Panc1 (cell line): ENCODE measurements around the gene UNC5B. TPM values are rescaled to one million over a fixed set of nuclear protein-coding genes. Genes with fewer than 3 reads are reported as not detected.

Experiments used
- ATAC-seq: fragments of 200-7000 bp; cut with Tn5 transposase; 2 replicates; pipeline ENCODE4 v1.9.1; 2020; ENCODE audit warnings: mild to moderate bottlenecking, moderate library complexity
- BruUV-seq: library from RNA; stranded (reverse); fragments of 400-500 nt; replicated peaks from 2 replicates; lab custom pipeline; 2021; lab: Mats Ljungman, UMichigan
- CTCF ChIA-PET: fragments of 300-600 bp; sonication (Branson Sonifier 250); formaldehyde crosslinking; loops from one replicate; lab custom pipeline; 2022; ENCODE audit warnings: antibody characterized with exemption; lab: Charles Lee
- POLR2A ChIA-PET: fragments of 300-600 bp; sonication (Branson Sonifier 250); formaldehyde crosslinking; loops from one replicate; lab custom pipeline; 2022; ENCODE audit warnings: antibody characterized with exemption; lab: Charles Lee
- DNase-seq: peaks from one replicate; pipeline ENCODE4 v3.0.0-alpha.2; 2010; ENCODE audit warnings: low read depth, low spot score
- H3K27ac ChIP-seq: 2 replicates; pipeline ENCODE4 v1.5.1; 2011; ENCODE audit warnings: mild to moderate bottlenecking, low read length, inconsistent platforms
- H3K27me3 ChIP-seq: fragments of 200-500 bp; sonication (Bioruptor generic); 2 replicates; pipeline ENCODE4 v1.6.0; 2014; ENCODE audit warnings: low read length, inconsistent platforms; ENCODE audit not compliant: control insufficient read depth, insufficient read depth
- H3K36me3 ChIP-seq: fragments of 200-500 bp; sonication (Bioruptor generic); 2 replicates; pipeline ENCODE4 v1.5.1; 2014; ENCODE audit warnings: inconsistent platforms, mild to moderate bottlenecking, low read length, moderate library complexity; ENCODE audit not compliant: control insufficient read depth, insufficient read depth
- H3K4me1 ChIP-seq: 2 replicates; pipeline ENCODE4 v1.5.1; 2011; ENCODE audit warnings: inconsistent platforms, mild to moderate bottlenecking, low read length, moderate library complexity; ENCODE audit not compliant: control insufficient read depth, insufficient read depth
- H3K4me3 ChIP-seq, 2 experiments: 2 replicates each; pipeline ENCODE4 v1.5.1; 2011 to 2012; ENCODE audit warnings: low read depth in 2 of 2, low read length in 2 of 2, mild to moderate bottlenecking in 2 of 2, inconsistent platforms in 1 of 2, moderate library complexity in 1 of 2
- H3K9me3 ChIP-seq: fragments of 200-500 bp; sonication (Bioruptor generic); 2 replicates; pipeline ENCODE4 v1.5.1; 2014; ENCODE audit warnings: low read depth, mild to moderate bottlenecking, inconsistent platforms, low read length, moderate library complexity; ENCODE audit not compliant: control insufficient read depth, insufficient read depth
- POLR2AphosphoS5 ChIP-seq: IDR thresholded peaks from 2 replicates; pipeline ENCODE4 v1.6.1; 2012; ENCODE audit warnings: mild to moderate bottlenecking, low read depth, low read length, moderate library complexity
- SIN3A ChIP-seq: IDR thresholded peaks from 2 replicates; pipeline ENCODE4 v1.6.1; 2012; ENCODE audit warnings: low read depth, mild to moderate bottlenecking, low read length, moderate library complexity, borderline replicate concordance; ENCODE audit not compliant: insufficient read depth
- TCF7L2 ChIP-seq: IDR thresholded peaks from 2 replicates; pipeline ENCODE4 v1.6.1; 2011; ENCODE audit warnings: mild to moderate bottlenecking, low read depth, low read length, inconsistent platforms
- in situ Hi-C: cut with HindIII; loops from 2 replicates; pipeline ENCODE4 v1.10.0; 2016; ENCODE audit warnings: low sequenced_read_pairs, low pct_unique_long_range_greater_than_20kb
- intact Hi-C: fragments of 100-400 bp; cut with micrococcal nuclease; formaldehyde crosslinking; loops from one replicate; pipeline ENCODE4 v1.10.0; 2022; ENCODE audit not compliant: unreplicated experiment
- total RNA-seq: library from RNA; stranded (reverse); gene quantifications from one replicate; pipeline ENCODE4 v1.2.1, GENCODE V29; 2021; ENCODE audit not compliant: unreplicated experiment
- TF ChIP-seq, protein P1 (sequence below), 2 experiments: IDR thresholded peaks; 2 replicates each; pipeline ENCODE4 v1.6.1; 2011 to 2012; ENCODE audit warnings: low read depth in 2 of 2, control low read depth in 1 of 2, low read length in 1 of 2, mild to moderate bottlenecking in 1 of 2, moderate library complexity in 1 of 2; ENCODE audit not compliant: insufficient read depth in 1 of 2
- TF ChIP-seq, protein P2 (sequence below): fragments of 450-650 bp; IDR thresholded peaks from 2 replicates; pipeline ENCODE4 v1.5.1; 2017; ENCODE audit warnings: mild to moderate bottlenecking

Gene UNC5B
- total RNA-seq, 1 experiment from 2014 or later, result 1.1 TPM

DNA sequence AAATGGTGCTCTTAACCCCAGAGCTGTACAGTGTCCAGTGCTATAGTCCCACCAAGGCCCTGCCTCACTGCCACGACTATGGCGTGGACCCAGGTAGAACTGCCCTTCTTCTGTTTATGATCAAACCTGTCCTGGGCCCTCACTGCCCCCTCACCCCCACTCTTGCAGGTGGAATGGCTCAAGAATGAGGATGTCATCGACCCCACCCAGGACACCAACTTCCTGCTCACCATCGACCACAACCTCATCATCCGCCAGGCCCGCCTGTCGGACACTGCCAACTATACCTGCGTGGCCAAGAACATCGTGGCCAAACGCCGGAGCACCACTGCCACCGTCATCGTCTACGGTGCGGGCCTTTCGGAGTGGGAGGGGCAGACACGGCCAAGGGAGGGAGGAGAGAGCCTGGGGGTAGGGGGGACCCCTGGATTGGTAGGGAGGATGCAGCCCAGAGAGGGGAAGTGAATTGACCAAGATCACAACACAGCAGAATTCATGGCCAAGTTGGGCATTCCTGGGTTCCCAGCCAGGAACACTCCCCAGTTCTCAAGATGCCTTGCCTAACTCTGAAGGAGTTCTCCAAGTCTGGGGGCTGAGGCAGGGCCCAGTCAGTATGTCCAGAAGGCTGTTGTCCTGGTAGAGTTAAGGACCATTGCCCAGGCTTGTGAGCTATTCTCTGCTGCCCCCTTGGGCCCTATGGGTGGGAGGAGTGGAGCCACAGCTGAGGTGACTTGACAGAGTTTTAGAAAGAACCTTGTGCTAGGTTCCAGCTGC lies 74.3 kb downstream of the UNC5B start:
- ATAC-seq (no peak), DNase-seq (no peak)
- ChIA-PET CTCF (no interaction called here), POLR2A (no interaction called here)
- Histone ChIP-seq H3K36me3 (no peaks in the 10 kb centered on the region), H3K4me1 (no peaks in the 10 kb centered on the region), H3K27ac (no peak overlapping the region), H3K27me3 (no peaks in the 10 kb centered on the region), H3K4me3 (no peak overlapping the region), H3K9me3 (no peaks in the 10 kb centered on the region)
- TF ChIP-seq POLR2AphosphoS5 (no peak), SIN3A (no peak), TCF7L2 (no peak)
- TF ChIP-seq, protein P1, sequence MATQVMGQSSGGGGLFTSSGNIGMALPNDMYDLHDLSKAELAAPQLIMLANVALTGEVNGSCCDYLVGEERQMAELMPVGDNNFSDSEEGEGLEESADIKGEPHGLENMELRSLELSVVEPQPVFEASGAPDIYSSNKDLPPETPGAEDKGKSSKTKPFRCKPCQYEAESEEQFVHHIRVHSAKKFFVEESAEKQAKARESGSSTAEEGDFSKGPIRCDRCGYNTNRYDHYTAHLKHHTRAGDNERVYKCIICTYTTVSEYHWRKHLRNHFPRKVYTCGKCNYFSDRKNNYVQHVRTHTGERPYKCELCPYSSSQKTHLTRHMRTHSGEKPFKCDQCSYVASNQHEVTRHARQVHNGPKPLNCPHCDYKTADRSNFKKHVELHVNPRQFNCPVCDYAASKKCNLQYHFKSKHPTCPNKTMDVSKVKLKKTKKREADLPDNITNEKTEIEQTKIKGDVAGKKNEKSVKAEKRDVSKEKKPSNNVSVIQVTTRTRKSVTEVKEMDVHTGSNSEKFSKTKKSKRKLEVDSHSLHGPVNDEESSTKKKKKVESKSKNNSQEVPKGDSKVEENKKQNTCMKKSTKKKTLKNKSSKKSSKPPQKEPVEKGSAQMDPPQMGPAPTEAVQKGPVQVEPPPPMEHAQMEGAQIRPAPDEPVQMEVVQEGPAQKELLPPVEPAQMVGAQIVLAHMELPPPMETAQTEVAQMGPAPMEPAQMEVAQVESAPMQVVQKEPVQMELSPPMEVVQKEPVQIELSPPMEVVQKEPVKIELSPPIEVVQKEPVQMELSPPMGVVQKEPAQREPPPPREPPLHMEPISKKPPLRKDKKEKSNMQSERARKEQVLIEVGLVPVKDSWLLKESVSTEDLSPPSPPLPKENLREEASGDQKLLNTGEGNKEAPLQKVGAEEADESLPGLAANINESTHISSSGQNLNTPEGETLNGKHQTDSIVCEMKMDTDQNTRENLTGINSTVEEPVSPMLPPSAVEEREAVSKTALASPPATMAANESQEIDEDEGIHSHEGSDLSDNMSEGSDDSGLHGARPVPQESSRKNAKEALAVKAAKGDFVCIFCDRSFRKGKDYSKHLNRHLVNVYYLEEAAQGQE (IDR thresholded peaks at IDR 0.05; ENCODE audit: insufficient read depth in 1 of 2, low read depth in 2 of 2, low read length in 1 of 2), result no peak
- TF ChIP-seq, protein P2, sequence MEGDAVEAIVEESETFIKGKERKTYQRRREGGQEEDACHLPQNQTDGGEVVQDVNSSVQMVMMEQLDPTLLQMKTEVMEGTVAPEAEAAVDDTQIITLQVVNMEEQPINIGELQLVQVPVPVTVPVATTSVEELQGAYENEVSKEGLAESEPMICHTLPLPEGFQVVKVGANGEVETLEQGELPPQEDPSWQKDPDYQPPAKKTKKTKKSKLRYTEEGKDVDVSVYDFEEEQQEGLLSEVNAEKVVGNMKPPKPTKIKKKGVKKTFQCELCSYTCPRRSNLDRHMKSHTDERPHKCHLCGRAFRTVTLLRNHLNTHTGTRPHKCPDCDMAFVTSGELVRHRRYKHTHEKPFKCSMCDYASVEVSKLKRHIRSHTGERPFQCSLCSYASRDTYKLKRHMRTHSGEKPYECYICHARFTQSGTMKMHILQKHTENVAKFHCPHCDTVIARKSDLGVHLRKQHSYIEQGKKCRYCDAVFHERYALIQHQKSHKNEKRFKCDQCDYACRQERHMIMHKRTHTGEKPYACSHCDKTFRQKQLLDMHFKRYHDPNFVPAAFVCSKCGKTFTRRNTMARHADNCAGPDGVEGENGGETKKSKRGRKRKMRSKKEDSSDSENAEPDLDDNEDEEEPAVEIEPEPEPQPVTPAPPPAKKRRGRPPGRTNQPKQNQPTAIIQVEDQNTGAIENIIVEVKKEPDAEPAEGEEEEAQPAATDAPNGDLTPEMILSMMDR, result no peak
- in situ Hi-C loops, result no loop called here
- BruUV-seq, result no TSS peak
- intact Hi-C loops, result no loop called here

DNA sequence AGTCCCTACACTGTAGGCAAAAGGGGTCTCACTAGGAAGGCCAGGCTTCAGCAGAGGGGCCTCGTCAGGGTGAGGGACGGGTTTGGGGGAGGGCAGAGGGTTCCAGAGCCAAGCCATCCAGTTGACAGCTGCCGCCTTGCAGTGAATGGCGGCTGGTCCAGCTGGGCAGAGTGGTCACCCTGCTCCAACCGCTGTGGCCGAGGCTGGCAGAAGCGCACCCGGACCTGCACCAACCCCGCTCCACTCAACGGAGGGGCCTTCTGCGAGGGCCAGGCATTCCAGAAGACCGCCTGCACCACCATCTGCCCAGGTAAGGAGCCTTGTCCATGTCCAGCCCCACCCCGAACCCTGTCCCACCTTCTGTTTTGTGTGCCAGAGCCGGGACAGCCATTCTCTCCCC lies 75.1 kb downstream of the UNC5B start:
- ChIA-PET CTCF (no interaction called here), POLR2A (no interaction called here)
- Histone ChIP-seq H3K4me1 (no peaks in the 10 kb centered on the region), H3K4me3 (no peak overlapping the region), H3K36me3 (no peaks in the 10 kb centered on the region), H3K9me3 (no peaks in the 10 kb centered on the region), H3K27ac (no peak overlapping the region), H3K27me3 (no peaks in the 10 kb centered on the region)
- TF ChIP-seq TCF7L2 (no peak), POLR2AphosphoS5 (no peak), SIN3A (no peak)
- TF ChIP-seq, protein P1 (IDR thresholded peaks at IDR 0.05; ENCODE audit: insufficient read depth in 1 of 2, low read depth in 2 of 2, low read length in 1 of 2), result no peak
- TF ChIP-seq, protein P2, result no peak
- no peak for ATAC-seq
- DNase-seq, result no peak
- intact Hi-C loops (no loop called here), in situ Hi-C loops (no loop called here)
- BruUV-seq, result no TSS peak
